ENCODE data around the gene OR7C2. TPM values are rescaled to one million over a fixed set of nuclear protein-coding genes. Genes with fewer than 3 reads are reported as not detected.

Gene OR7C2
- total and polyA plus RNA-seq, 2 of the 13 experiments (the other 11 are each of a cell fraction or from before 2014, with no cell fraction given) = not detected

- DNase-seq (ENCODE audit: low spot score) = no peak
- Histone ChIP-seq H4K20me1 (ENCODE audit: insufficient read depth, low read length) (no peaks in the 10 kb centered on the region), H3K4me1 (ENCODE audit: insufficient read depth, low read length) (no peaks in the 10 kb centered on the region), H3K79me2 (ENCODE audit: insufficient read depth, low read length) (no peaks in the 10 kb centered on the region), H3K36me3 (replicated peaks in 1 of 2; ENCODE audit: control insufficient read depth in 1 of 2, insufficient read depth in 2 of 2, low read length in 2 of 2) (no peaks in the 10 kb centered on the region), H3K9ac (ENCODE audit: insufficient read depth, low read depth, low read length) (no peak overlapping the region), H3K4me2 (ENCODE audit: low read depth, low read length) (no peak overlapping the region), H3K9me3 (ENCODE audit: low read length) (no peaks in the 10 kb centered on the region), H3K27me3 (ENCODE audit: control insufficient read depth in 1 of 2, insufficient read depth in 2 of 2, low read length in 2 of 2) (0 out of 5 replicates have a peak, but pooled peaks cover 0 to 5% of the 10 kb centered on the region in 2 experiments), H3K4me3 (replicated peaks in 1 of 3; ENCODE audit: insufficient read depth in 1 of 3, low read depth in 2 of 3, low read length in 3 of 3) (no peak overlapping the region), H3K27ac (ENCODE audit: extremely low read length, insufficient read depth, low read length) (no peak overlapping the region), H2AFZ (ENCODE audit: low read length) (no peak overlapping the region)
- intact Hi-C loops (cut with micrococcal nuclease; ENCODE audit: unreplicated experiment) (no loop called here), in situ Hi-C loops (cut with HindIII; ENCODE audit: extremely low pct_ligation_motif_present, low pct_unique_long_range_greater_than_20kb) (no loop called here)
- WGBS (ENCODE audit: low lambda C conversion rate) = 2% methylated on average over 5 of the region's 5 CpGs
- POLR2A ChIA-PET = no interaction called here
- CTCF ChIA-PET (ENCODE audit: low intra/inter-chr PET ratio, low total read pairs) = no interaction called here
- FAIRE-seq = no peak
- no peak for TF ChIP-seq CCDC6 (CRISPR knock-in tag; IDR thresholded peaks at IDR 0.05)
- no peak for TF ChIP-seq DRAP1 (CRISPR knock-in tag; IDR thresholded peaks at IDR 0.05)
- BruUV-seq (replicated peaks) = no TSS peak
- ATAC-seq = no peak
These were observed 24.4 kb upstream of the OR7C2 start for GRCh38 chr19:14916848-14917247.

GRCh38 chr19:14933506-14933905, 7.8 kb upstream of the OR7C2 start:
- FAIRE-seq (no peak), DNase-seq (ENCODE audit: low spot score) (no peak)

More at GRCh38 chr19:14933506-14933905, 7.8 kb upstream of the OR7C2 start:
- H2AFZ ChIP-seq (ENCODE audit: low read length) = no peak overlapping the region
- no peak for ATAC-seq
- intact Hi-C loops (cut with micrococcal nuclease; ENCODE audit: unreplicated experiment) (no loop called here), in situ Hi-C loops (cut with HindIII; ENCODE audit: extremely low pct_ligation_motif_present, low pct_unique_long_range_greater_than_20kb) (no loop called here)
- H3K4me1 ChIP-seq (ENCODE audit: insufficient read depth, low read length) = no peaks in the 10 kb centered on the region
- ChIA-PET CTCF (ENCODE audit: low intra/inter-chr PET ratio, low total read pairs) (no interaction called here), POLR2A (no interaction called here)
- no peaks in the 10 kb centered on the region for H4K20me1 ChIP-seq (ENCODE audit: insufficient read depth, low read length)
- no peaks in the 10 kb centered on the region for H3K79me2 ChIP-seq (ENCODE audit: insufficient read depth, low read length)
- no peak overlapping the region for H3K4me3 ChIP-seq (replicated peaks in 1 of 3; ENCODE audit: insufficient read depth in 1 of 3, low read depth in 2 of 3, low read length in 3 of 3)
- H3K27ac ChIP-seq (ENCODE audit: extremely low read length, insufficient read depth, low read length) = no peak overlapping the region
- H3K9ac ChIP-seq (ENCODE audit: insufficient read depth, low read depth, low read length) = no peak overlapping the region
- TF ChIP-seq HMGA1 (CRISPR knock-in tag; conservative IDR thresholded peaks at IDR 0.05) = no peak
- no peak for TF ChIP-seq RERE (CRISPR knock-in tag; IDR thresholded peaks at IDR 0.05; ENCODE audit: low read depth)
- no peak for TF ChIP-seq SMYD3 (CRISPR knock-in tag; IDR thresholded peaks at IDR 0.05)
- no peak for TF ChIP-seq ZNF644 (CRISPR knock-in tag; IDR thresholded peaks at IDR 0.05; ENCODE audit: low read depth)
- TF ChIP-seq ZBTB38 (CRISPR knock-in tag; IDR thresholded peaks at IDR 0.05) = no peak
- TF ChIP-seq, protein P1, sequence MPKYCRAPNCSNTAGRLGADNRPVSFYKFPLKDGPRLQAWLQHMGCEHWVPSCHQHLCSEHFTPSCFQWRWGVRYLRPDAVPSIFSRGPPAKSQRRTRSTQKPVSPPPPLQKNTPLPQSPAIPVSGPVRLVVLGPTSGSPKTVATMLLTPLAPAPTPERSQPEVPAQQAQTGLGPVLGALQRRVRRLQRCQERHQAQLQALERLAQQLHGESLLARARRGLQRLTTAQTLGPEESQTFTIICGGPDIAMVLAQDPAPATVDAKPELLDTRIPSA (CRISPR knock-in tag; IDR thresholded peaks at IDR 0.05; ENCODE audit: borderline replicate concordance) = no peak
- TF ChIP-seq ZNF841 (CRISPR knock-in tag; IDR thresholded peaks at IDR 0.05; ENCODE audit: borderline replicate concordance) = no peak
- WGBS (ENCODE audit: low lambda C conversion rate) = 0% methylated on average over 1 of the region's 1 CpG
- H3K9me3 ChIP-seq (ENCODE audit: low read length) = no peaks in the 10 kb centered on the region
- H3K27me3 ChIP-seq (ENCODE audit: control insufficient read depth in 1 of 2, insufficient read depth in 2 of 2, low read length in 2 of 2) = no peaks in the 10 kb centered on the region
- H3K4me2 ChIP-seq (ENCODE audit: low read depth, low read length) = no peak overlapping the region
- BruUV-seq (replicated peaks) = no TSS peak
- no peaks in the 10 kb centered on the region for H3K36me3 ChIP-seq (replicated peaks in 1 of 2; ENCODE audit: control insufficient read depth in 1 of 2, insufficient read depth in 2 of 2, low read length in 2 of 2)
